Mammary epithelial cell (primary cell): ENCODE measurements around the gene SURF2.

Experiments
- EZH2 ChIP-seq: IDR thresholded peaks from 2 replicates; pipeline ENCODE4 v1.6.1; 2012; ENCODE audit warnings: low read length, inconsistent platforms, borderline replicate concordance
- TF ChIP-seq, protein P1 (sequence below), 2 donors: IDR thresholded peaks in 1 of 2; conservative IDR thresholded peaks in 1 of 2; 2 replicates each; pipeline ENCODE4 v1.5.1; 2011 to 2012; ENCODE audit warnings: inconsistent platforms in 2 of 2, low read length in 2 of 2, mild to moderate bottlenecking in 2 of 2, control low read depth in 1 of 2, low read depth in 1 of 2; ENCODE audit not compliant: insufficient read depth in 1 of 2; ENCODE audit errors: extremely low read depth in 1 of 2

DNA sequence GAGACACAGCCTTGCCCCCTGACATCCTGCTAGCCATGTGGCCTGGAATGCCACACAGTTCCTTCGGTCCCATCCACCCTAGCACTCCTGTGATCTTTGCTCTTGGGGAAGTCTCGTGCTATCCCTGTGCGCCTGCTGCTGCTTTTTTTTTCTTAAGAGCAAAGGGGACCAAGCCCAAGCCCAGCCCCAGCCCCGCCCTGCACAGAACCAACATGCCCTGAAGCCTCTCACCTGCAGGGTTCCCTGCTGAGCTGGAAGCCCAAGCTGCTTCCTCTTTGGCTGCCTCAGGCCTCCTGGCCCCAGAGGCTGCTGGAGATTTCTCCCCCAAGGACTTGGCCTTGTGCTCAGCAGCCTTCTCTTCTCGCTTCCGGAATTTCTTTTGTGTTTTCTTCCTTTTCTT lies 22.2 kb upstream of the SURF2 start:
- TF ChIP-seq, protein P1, sequence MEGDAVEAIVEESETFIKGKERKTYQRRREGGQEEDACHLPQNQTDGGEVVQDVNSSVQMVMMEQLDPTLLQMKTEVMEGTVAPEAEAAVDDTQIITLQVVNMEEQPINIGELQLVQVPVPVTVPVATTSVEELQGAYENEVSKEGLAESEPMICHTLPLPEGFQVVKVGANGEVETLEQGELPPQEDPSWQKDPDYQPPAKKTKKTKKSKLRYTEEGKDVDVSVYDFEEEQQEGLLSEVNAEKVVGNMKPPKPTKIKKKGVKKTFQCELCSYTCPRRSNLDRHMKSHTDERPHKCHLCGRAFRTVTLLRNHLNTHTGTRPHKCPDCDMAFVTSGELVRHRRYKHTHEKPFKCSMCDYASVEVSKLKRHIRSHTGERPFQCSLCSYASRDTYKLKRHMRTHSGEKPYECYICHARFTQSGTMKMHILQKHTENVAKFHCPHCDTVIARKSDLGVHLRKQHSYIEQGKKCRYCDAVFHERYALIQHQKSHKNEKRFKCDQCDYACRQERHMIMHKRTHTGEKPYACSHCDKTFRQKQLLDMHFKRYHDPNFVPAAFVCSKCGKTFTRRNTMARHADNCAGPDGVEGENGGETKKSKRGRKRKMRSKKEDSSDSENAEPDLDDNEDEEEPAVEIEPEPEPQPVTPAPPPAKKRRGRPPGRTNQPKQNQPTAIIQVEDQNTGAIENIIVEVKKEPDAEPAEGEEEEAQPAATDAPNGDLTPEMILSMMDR (conservative IDR thresholded peaks at IDR 0.05 in 1 of 2, IDR thresholded peaks at IDR 0.05 in 1 of 2; ENCODE audit: extremely low read depth in 1 of 2, insufficient read depth in 1 of 2, low read depth in 1 of 2, low read length in 2 of 2): no peak
- no peak for TF ChIP-seq EZH2
